ENCODE data around the gene POLDIP3. TPM values are rescaled to one million over a fixed set of nuclear protein-coding genes. Genes with fewer than 3 reads are reported as not detected.
"Not testable (repeated sequence)": the region's sequence is repeated elsewhere in the genome, so short reads cannot be mapped to it uniquely, and the experiment has no call there.

Gene POLDIP3
- total and polyA plus RNA-seq, 7 donors = 25.8 to 45.9 (median 34.3) TPM

- 10 to 30% methylated on average over 9 of the region's 11 CpGs for WGBS, 2 donors
- peak overlapping the region in 2 of 4 donors; percentile 36 to 52 for H3K27ac ChIP-seq
- H3K36me3 ChIP-seq; intact Hi-C loops (cut with DNase I); H3K27me3 ChIP-seq; H3K4me1 ChIP-seq; DNase-seq; H3K4me3 ChIP-seq; H3K9me3 ChIP-seq: not testable (repeated sequence)
- peak in 1 of 4 donors; percentile 11 for TF ChIP-seq POLR2AphosphoS5 (IDR thresholded peaks at IDR 0.05)
Measured at GRCh38 chr22:42539236-42539771, 75.4 kb downstream of the POLDIP3 start.

GRCh38 chr22:42537199-42537831, 77.4 kb downstream of the POLDIP3 start:
- DNase-seq; H3K4me3 ChIP-seq; H3K9me3 ChIP-seq; H3K36me3 ChIP-seq; intact Hi-C loops (cut with DNase I); H3K4me1 ChIP-seq; H3K27me3 ChIP-seq: not testable (repeated sequence)
- WGBS, 2 donors = 40 to 42% methylated on average over 13 to 14 of the region's 14 CpGs
- H3K27ac ChIP-seq = peak overlapping the region in 3 of 4 donors; percentile 22 to 40 (median 27)

GRCh38 chr22:42536634-42537033, 78.0 kb downstream of the POLDIP3 start:
- intact Hi-C loops (cut with DNase I); H3K27me3 ChIP-seq; H3K4me1 ChIP-seq; H3K9me3 ChIP-seq; H3K4me3 ChIP-seq; DNase-seq; H3K36me3 ChIP-seq: not testable (repeated sequence)
- peak overlapping the region in 3 of 4 donors; percentile 21 to 40 (median 22) for H3K27ac ChIP-seq
- WGBS, 2 donors = 87 to 96% methylated on average over 18 of the region's 18 CpGs

GRCh38 chr22:42536166-42536565, 78.5 kb downstream of the POLDIP3 start:
- TF ChIP-seq POLR2A (IDR thresholded peaks at IDR 0.05) = no peak
- TF ChIP-seq EP300 (IDR thresholded peaks at IDR 0.05) = no peak
- no peak for TF ChIP-seq POLR2AphosphoS5 (IDR thresholded peaks at IDR 0.05)
- no peak for TF ChIP-seq CTCF (IDR thresholded peaks at IDR 0.05)
- no peak for DNase-seq
- intact Hi-C loops (cut with DNase I) = no loop called here
- H3K9me3 ChIP-seq = no peaks in the 10 kb centered on the region
- no peaks in the 10 kb centered on the region for H3K36me3 ChIP-seq
- WGBS, 2 donors = 56 to 77% methylated on average over 7 of the region's 7 CpGs
- H3K27me3 ChIP-seq = no peaks in the 10 kb centered on the region
- no peak overlapping the region for H3K27ac ChIP-seq
- no peaks in the 10 kb centered on the region for H3K4me1 ChIP-seq
- H3K4me3 ChIP-seq = no peak overlapping the region

DNA sequence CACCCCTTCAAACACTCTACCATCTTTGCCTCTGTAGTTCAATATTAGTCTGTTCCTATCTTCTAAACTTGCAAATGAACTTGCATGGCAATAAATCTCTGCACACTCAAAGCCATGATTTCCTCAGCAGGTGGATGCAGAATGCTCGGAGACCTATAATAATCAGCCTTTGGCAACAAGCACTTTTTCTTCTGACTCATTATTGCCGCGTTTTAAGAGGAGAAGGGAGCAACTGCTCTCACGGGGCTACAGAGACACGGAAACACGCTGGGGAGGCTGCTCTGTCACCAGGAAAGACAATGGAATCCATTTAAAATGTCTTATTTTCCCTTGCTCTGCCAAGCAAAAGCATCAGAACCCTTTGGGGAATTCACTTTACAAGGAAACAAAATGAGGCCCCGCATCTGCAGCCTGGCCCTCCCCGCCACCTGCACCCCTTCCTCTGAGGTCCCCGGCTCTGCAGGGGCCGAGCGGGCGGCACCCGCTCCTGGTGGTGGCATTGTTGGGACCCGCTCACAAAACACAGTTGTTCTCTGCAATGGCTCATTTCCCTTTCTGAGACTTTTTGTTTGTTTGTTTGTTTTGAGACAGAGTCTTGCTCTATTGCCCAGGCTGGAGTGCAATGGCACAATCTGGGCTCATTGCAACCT, 79.5 kb downstream of the POLDIP3 start:
- H3K36me3 ChIP-seq; H3K4me1 ChIP-seq; H3K9me3 ChIP-seq; intact Hi-C loops (cut with DNase I); DNase-seq; H3K27ac ChIP-seq; H3K27me3 ChIP-seq; H3K4me3 ChIP-seq: not testable (repeated sequence)
- 70 to 79% methylated on average over 4 of the region's 14 CpGs for WGBS, 2 donors

Small RNA genes within 50 kb of the gene (small RNA-seq; reads per million reads assigned to genes)
- gene RN7SKP80 (0 reads per million in 3 donors), gene RNU6-513P (0 reads per million in 3 donors)

Other genes with a start within 250 kb of the POLDIP3 start
- gene NFAM1, start 182.5 kb downstream of the POLDIP3 start, total RNA-seq = 1 to 10 TPM; 1.8 to 2.5 (median 2.3) TPM
- gene NFAM1, start 182.5 kb downstream of the POLDIP3 start, polyA plus RNA-seq = 1 to 10 TPM; 1.2 to 3.1 (median 2.3) TPM
- gene RRP7A, start 95.1 kb downstream of the POLDIP3 start, total RNA-seq = 10 to 100 TPM; 16.3 to 20.0 (median 18.4) TPM
- 10 to 100 TPM in 2 of 3 donors, 1 to 10 TPM in 1; 6.6 to 39.9 (median 19.7) TPM for gene RRP7A, start 95.1 kb downstream of the POLDIP3 start, polyA plus RNA-seq
- 1 to 10 TPM; 2.2 to 6.1 (median 3.2) TPM for gene SERHL2, start 60.9 kb downstream of the POLDIP3 start, total RNA-seq
- gene SERHL2, start 60.9 kb downstream of the POLDIP3 start, polyA plus RNA-seq = 1 to 10 TPM in 2 of 3 donors, under 1 TPM in 1; 0.92 to 3.6 (median 2.4) TPM
- under 1 TPM in 1 of 4 donors, not detected in 3; 0.66 TPM for gene ATP5MGL, start 25.7 kb upstream of the POLDIP3 start, total RNA-seq
- gene ATP5MGL, start 25.7 kb upstream of the POLDIP3 start, polyA plus RNA-seq = under 1 TPM in 1 of 3 donors, not detected in 2; 0.25 TPM
- 100 to 1,000 TPM in 2 of 4 donors, 10 to 100 TPM in 2; 71.5 to 156 (median 88.6) TPM for gene CYB5R3, start 34.5 kb upstream of the POLDIP3 start, total RNA-seq
- gene CYB5R3, start 34.5 kb upstream of the POLDIP3 start, polyA plus RNA-seq = 100 to 1,000 TPM in 1 of 3 donors, 10 to 100 TPM in 2; 44.9 to 158 (median 78.7) TPM
- 10 to 100 TPM; 23.5 to 51.0 (median 27.7) TPM for gene A4GALT, start 106.0 kb upstream of the POLDIP3 start, total RNA-seq
- 10 to 100 TPM in 2 of 3 donors, 1 to 10 TPM in 1; 1.6 to 17.3 (median 12.6) TPM for gene A4GALT, start 106.0 kb upstream of the POLDIP3 start, polyA plus RNA-seq
- gene ARFGAP3, start 242.4 kb upstream of the POLDIP3 start, total RNA-seq = 10 to 100 TPM; 35.7 to 45.3 (median 40.5) TPM
- gene ARFGAP3, start 242.4 kb upstream of the POLDIP3 start, polyA plus RNA-seq = 10 to 100 TPM; 23.4 to 28.4 (median 27.1) TPM

Measured in sigmoid colon (tissue), 7 donors.